HG03045 (cell line): ENCODE results near the gene DLX1.
"Not testable (repeated sequence)": the region's sequence is repeated elsewhere in the genome, so short reads cannot be mapped to it uniquely, and the experiment has no call there.

ENCODE experiments used
- ATAC-seq: cut with Tn5 transposase; IDR thresholded peaks from one replicate; pipeline ENCODE4 v1.9.1; 2021; ENCODE audit warnings: mild to moderate bottlenecking, moderate library complexity; ENCODE audit not compliant: unreplicated experiment

Gene DLX1

DNA sequence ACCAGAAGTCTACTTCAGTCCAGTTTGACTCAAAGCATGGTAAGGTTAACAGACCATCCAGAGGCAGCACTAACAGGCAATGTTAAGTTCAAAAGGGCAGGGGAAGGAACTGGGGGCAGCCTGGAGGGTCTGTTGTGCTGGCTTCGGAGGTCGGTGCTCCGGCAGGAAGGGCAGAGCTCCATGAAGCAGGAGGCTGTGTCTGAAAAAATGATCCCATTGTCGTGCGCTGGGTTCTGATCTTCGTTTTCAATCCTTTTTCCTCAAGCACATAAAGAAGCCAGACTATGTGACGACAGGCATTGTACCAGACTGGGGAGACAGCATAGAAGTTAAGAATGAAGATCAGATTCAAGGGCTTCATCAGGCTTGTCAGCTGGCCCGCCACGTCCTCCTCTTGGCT, 21.9 kb upstream of the DLX1 start:
- ATAC-seq: no peak

DNA sequence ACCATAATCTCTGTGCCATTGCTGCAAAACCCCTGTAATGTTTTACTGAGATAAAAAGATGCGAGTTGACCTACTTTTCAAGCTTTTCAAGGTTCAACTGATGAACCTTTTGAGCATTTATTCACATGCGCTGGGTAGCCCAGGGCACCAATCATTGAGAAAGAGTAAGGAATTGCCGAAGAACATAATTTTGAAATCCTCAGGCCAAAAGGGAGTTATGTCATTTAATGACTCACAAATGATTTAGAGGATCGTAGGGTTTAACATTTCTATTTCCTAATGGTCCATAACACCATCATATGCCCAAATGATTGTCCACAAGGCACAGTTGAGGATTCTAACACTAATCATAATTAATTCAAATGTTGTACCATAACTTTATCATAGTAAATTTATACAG, 20.2 kb upstream of the DLX1 start:
- no peak for ATAC-seq

DNA sequence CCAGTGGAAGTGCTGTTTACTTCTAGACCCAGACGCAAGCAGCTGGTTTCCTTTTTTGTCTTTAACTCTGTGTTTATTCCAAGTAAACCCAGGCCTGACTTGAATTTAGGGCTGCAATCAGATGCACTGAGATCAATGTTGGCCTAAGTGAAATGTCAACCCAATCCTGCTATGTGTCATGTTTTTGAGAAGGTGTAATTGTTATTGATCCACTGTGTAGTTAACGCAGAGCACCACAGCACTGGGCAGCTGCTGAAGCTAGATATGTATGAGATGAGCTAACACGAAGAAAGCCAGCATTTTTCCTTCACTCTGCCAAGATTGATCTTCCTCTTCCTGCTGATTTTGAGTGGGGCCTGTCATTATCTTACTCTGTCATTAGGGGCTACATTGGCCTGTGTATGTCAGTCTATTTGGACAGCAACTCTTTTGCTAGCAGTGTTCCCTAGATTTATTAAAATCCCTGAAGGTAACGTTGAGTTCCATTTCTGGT, 18.9 kb upstream of the DLX1 start:
- no peak for ATAC-seq

DNA sequence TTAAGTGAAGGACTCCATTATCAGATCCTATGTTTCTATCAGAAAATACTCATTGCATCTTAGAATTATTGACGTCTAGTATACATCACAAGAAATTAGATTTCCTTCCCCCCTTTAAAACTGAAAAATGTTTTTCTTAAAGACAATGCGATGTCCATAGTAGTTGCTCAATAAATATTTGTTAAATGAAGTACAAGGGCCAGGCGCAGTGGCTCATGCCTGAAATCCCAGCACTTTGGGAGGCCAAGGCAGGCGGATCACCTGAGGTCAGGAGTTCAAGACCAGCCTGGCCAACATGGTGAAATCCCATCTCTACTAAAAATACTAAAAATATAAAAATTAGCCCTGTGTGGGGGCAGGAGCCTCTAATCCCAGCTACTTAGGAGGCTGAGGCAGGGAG, 17.4 kb upstream of the DLX1 start:
- ATAC-seq: not testable (repeated sequence)

DNA sequence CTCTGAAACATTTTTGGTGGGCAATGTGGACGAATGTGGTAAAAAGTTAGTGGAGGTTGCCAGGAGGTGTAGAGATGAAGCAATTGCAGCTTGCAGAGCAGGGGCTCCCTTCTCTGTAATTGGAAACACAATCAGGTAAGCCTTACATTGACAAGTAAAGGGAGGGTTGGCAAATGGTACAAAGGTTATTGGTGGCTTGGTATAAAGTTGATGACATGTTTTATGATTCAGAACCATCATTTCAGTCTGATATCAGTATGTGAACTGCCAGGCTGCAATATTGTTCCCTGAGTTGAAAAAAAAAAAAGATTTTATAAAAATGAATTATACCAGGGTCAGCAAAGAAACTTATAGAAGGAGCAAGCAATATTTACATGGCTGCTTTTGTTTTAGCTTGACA, 14.4 kb upstream of the DLX1 start:
- no peak for ATAC-seq

DNA sequence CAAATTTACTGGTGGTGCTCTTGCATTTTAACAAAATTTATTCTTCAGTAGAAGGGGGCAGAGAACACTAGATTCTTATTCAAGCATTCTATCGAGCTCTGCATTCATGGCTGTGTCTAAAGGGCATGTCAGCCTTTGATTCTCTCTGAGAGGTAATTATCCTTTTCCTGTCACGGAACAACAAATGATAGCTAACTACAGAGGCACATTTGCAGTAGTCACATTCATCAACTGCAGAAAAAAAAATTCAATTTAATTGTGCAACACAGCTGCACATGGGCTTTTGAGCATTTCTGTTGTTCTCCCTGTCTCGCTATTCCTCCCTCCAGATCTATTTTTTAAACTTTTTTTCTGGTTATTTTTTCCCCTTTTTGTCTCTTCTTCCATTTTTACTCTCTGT, 13.0 kb upstream of the DLX1 start:
- no peak for ATAC-seq

DNA sequence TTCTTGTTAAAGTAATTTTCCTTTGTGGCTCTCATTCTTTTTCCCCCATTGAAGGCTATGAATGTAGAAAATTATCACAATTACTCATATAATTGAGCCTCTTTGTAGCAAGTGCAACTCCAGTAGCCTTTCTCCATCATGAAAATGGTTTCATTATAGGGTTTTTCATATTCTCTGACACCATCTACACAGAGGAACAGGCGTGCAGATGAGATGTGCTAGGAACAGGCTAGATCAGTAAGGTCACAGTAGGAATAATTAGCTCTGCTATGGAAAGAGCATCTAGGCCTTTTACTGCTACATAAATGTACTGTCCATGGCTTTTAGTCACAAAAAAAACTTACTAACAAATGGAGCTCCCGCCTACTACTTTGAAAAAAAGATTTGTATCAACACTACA, 12.6 kb upstream of the DLX1 start:
- ATAC-seq: no peak

DNA sequence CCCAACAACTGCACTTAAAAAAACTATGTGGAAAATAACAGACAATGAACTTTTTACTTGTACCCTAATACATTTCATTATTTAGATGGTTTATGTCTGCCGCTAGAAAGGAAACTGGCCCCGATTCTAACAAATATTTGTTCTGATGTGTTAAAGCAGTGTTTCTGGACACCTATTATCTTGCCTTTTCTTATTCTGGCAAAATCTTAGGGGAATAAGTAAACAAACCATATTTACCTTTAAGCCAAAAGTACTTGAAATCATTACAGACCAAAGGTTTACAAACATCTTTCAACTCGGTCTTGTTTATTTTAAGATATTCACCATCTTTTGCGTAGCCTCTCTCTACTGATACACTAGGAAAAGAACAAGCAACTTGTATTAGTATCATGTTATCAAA, 11.8 kb upstream of the DLX1 start:
- no peak for ATAC-seq

DNA sequence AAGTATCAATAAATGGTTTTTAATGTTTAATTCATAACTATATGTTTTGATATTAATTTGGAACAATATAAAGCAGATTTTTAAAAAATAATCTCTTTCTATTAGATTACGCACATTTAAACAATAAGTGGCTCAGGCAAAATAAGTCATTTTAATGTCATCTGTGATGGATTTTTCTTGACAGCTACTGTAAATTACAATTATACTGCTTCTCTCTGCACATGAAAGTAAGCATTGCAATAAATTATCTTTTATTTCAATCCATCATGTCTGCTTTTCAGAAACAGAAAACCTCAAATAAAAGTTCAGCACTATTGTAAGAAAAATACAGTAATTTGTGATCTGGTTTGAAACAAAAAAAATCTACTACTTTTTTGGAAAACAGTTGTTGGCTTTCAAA, 11.1 kb upstream of the DLX1 start:
- ATAC-seq: no peak

DNA sequence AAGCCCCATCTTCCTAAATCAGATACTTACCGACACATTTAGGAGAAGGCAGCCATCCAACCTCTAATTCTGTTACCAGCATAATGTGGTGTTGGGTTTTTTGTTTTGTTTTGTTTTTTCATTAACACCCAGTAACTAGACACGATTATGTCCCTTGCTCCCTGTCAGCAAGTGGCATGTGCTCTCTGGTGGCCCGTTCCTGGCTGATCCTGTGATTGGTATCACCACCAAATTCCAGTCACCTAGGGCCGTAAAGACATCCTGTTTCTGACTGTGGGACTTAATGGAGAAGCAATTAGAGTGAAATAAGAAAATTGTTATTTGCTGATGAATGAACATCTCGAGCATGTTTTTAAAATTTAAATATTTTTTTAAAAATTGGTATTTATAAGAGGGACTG, 5.9 kb upstream of the DLX1 start:
- ATAC-seq: no peak

DNA sequence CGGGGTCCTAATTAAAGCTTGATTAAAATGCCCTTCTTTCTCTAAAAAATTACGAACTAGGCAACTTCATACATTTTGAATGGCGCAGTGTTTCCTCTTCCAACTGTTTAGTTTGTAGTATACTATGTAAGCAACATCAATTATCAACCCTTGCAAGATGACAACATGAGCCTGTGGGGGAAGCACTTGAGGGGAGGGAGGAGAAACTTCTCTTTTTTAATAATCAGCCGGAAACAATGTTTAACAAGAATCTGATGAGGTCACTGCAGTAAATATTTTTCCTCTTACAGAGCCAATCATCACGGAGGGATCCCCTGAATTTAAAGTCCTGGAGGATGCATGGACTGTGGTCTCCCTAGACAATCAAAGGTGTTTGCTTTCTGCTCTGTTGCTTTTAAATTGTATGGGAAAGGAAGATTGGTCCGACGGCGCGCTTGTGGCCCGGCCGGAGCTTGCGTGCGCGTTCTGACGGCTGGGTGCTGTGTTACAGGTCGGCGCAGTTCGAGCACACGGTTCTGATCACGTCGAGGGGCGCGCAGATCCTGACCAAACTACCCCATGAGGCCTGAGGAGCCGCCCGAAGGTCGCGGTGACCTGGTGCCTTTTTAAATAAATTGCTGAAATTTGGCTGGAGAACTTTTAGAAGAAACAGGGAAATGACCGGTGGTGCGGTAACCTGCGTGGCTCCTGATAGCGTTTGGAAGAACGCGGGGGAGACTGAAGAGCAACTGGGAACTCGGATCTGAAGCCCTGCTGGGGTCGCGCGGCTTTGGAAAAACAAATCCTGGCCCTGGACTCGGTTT, 5.3 kb upstream of the DLX1 start:
- ATAC-seq: no peak

DNA sequence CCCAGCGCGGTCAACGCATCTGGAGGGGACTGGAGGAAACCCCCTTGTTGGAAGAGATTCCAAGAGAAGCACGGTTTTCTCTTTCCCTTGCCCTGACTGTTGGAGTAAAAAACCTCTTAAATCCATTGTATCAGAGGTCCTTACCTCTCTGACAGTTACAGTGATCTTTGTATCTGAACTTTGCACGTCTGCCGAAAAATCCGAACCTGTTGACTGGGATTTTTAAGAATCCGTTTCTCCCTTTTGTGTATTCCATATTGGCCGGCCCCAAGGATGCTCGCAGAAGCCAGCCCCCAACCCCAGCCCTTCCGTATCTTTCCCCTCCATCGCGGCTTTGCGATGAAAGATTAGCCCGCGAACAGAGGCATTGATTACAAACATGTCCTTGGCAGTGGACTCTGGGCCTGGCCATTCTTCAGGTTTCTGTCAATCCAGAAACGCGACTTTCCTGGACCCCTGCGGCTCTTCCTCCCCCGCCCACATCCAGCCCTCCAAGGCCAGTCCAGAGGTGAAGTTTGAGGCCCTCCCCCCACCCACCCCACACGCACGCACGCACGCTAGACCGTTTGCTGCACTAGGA, 4.6 kb upstream of the DLX1 start:
- ATAC-seq: no peak

DNA sequence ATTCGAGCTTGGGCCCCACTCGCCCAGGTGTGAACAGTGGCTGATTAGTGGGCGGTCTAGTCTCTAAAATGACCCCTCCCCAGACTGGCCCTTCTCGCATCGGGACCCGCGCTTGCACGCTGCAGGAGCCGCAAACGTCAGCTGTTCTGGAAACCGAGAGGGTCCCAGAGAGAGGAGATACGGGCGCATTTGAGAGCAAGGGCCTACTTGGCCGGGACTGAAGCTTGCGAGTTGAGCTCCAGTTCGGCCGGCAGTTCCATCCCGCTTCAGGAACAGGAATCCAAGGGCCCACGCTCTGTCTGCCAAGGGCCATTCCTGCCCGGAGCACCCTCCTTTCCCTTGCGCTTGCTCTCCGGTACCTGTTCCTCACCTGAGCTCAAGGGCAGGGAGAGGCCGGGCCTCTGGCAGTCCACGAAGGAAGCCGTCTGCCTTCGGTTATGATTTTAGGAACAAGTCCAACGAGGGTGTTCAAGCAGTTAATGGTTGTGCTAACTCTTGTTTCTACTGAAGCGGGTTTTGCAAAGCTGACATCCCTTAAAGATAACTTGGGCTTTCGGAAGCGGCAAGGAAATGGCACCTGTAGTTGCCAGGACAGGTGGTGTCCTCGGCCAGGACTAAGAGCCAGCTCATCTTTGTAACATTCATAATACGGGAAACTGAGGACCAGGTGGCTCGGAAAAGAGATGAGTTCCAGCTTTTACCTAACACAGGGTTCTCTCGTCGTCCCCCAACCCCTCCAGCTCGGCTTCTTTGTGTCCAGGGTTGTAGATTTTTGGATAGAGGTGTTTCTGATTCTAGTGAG, 3.9 kb upstream of the DLX1 start:
- no peak for ATAC-seq

DNA sequence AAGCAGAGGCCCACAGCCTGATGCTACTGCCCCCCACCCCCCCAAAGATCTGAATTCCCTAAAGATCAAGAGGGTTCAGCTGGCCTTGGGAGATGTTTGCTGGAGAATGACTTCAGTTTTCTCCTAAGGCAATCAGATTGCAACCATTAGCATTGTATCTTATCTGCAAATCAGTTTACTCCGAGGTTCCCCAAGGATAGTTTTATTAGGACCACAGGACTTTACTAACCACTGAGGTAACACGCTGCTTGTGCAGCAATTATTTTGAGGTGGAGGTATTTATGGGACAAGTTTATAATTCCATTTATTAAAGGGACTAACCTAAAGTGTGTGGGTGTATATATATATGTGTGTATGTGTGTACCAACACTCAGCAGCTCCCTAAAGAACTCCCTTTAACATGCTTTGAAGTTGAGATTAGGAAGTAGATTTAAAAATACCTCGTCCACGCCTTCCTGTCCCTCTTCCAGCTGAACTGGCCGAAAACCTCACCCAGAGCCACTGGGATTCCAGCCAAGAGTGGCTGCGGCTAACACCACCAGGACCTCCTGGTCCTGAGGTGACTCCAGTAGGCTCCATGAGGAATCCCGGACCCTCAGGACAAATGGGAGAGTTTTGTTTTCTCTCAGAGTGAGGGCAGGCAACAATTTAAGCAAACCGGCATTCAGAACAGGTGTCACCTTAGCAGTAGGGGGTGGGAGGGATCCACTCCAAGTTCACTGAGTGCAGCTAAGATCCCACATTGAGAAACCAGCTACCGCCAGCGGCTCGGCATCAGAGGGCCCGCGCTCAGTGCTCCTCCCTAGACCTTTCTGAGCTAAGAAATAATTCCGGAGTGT, 3.0 kb upstream of the DLX1 start:
- no peak for ATAC-seq

DNA sequence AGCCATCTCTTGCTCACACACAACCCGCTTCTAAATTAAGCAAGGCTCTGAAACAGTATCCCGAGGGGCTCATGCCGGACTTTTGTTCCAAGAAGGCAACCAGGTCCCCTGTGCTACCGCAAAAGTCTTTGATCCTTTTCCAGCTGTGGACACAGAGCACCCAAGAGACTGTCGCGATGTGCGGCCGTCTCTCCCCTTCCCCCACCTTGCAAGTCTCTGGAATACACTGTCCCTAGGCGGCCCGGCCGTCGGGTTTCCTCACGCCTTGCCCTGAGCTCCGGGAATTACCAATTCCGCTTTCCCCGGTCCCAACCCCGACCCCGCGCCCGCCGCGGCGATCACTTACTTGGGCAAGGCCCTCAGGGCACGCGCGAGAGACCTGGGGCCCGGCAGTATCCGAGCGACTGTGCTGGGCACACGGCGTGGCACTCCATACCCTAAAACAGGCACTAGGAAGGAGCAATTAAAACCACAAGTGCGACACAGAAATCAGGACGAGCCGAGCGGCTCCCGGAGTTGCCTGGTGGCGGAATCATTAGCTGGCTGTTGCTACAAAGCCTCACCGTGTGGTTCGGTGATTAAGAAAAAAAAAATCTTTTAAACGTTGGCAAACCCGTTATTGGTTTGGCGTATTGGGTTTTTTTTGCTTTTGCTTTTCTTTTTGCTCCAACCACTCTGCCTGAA, 2.2 kb upstream of the DLX1 start:
- ATAC-seq: no peak

DNA sequence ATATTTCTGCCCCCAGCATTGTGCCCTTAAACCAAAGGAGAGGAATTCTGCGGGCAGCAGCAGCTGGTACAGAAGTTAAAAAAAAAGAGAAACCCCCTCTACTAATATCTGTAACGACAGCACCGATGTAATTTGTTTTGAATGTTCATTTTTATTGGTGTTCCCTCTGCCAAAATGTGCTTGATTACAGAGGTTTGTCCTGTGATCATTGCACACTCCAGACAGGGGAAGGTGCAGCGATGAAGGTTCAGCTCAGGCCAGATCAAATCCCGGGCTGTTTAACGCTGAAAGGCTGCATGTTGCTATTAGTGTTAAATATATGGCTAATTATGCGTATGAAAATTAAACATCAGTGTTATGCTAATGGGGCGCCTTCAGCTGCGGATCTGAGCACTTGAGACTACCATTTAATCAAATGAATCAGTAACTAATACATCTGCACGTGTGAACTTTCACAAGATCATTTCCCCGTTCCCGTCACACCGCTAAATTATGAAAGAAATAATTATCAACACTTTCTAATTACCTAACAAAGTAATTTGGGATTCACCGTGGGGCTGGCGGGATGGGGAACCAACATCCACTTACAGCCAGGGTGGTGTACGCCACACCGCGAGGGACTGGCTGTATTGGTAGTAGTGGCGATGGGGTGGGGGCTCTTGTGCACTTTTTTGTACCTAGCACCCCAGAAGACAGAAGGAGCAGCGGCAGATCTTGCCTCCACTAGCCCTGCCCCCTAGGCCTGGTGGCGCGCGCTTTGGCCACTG, 1.5 kb upstream of the DLX1 start:
- ATAC-seq: no peak

DNA sequence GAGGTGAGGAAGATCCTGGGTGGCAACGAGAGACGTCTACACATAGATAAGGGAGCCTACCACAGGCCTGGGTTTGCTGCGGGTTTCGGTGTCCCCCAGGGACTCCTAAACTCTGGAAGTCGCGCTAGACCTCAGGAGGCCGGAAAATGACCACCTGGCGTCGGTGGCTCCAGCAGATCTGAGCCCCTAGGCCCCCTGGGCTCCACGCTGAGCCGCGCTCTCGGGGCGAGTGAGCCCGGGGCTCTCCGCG, 987 bp upstream of the DLX1 start:
- no peak for ATAC-seq

DNA sequence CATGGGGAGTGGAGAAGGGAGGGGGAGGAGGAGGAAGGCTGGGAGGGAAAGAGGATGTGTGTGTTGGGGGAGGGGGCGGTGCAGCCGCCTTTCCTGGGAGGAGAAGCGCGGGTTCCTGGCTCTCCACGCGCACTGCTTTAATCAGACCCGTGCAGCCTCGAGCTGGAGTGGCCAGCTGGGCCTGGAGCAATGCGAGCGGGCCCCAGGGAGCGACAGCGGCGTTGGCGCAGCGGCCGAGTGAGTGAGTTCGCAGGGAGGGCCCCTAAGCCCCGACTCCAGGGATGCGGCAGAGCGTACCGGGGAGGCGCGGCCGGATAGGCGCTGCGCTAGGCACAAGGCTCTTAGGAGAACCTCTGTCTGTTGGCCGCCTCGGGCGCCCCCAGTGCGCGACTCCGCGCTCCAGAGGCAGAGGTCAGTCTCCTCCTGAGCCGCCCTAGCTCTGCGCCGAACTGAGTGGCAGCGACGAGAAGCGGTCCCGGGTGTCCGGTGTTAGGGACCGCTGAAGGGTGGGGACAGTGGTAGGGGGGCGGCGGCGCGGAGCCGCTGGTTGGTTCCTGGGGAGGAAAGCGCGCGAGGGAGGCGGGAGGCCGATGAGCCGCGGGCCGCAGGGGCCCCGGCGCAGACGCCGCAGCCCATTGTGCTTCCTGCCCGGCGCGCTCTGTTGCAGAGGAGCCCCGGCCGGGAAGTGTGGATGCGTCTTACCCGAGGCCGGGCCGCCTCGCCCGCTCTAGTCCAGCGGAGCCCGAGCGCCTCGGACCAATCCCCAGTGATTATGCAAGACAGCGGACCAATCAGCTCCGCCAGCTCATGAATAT, 455 bp upstream of the DLX1 start:
- peak; percentile 86 for ATAC-seq
